Epithelial cell of esophagus (primary cell): ENCODE measurements around the gene FGF18.
"Not testable (repeated sequence)": the region's sequence is repeated elsewhere in the genome, so short reads cannot be mapped to it uniquely, and the experiment has no call there.

Experiments used
- DNase-seq: peaks from one replicate; pipeline ENCODE4 v3.0.0; 2010; ENCODE audit warnings: low read depth
- H3K4me3 ChIP-seq: 2 replicates; pipeline ENCODE4 v1.5.1; 2011; ENCODE audit warnings: mild to moderate bottlenecking, low read length, control low read depth
- CTCF ChIP-seq: IDR thresholded peaks from 2 replicates; pipeline ENCODE4 v1.5.1; 2011; ENCODE audit warnings: low read depth, mild to moderate bottlenecking, low read length, control low read depth, inconsistent platforms; ENCODE audit not compliant: insufficient read depth; ENCODE audit errors: missing control alignments

FGF18 gene

GRCh38 chr5:171405615-171406014 lies 13.8 kb upstream of the FGF18 start:
- H3K4me3 ChIP-seq: no peak overlapping the region
- peak; percentile 25 for DNase-seq
- peak; percentile 39 for TF ChIP-seq CTCF

- no peak for TF ChIP-seq CTCF
- H3K4me3 ChIP-seq: no peak overlapping the region
- DNase-seq: no peak
Measured at GRCh38 chr5:171407234-171407633, 12.2 kb upstream of the FGF18 start.

- no peak overlapping the region for H3K4me3 ChIP-seq
- no peak for DNase-seq
- TF ChIP-seq CTCF: no peak
Measured at GRCh38 chr5:171409164-171410136, 10.0 kb upstream of the FGF18 start.

- DNase-seq: no peak
- TF ChIP-seq CTCF: no peak
- no peak overlapping the region for H3K4me3 ChIP-seq
Measured at GRCh38 chr5:171410181-171410580, 9.3 kb upstream of the FGF18 start.

- DNase-seq: no peak
Measured at GRCh38 chr5:171412186-171412585, 7.3 kb upstream of the FGF18 start.

GRCh38 chr5:171413153-171413910 lies 6.1 kb upstream of the FGF18 start:
- H3K4me3 ChIP-seq: no peak overlapping the region
- TF ChIP-seq CTCF: no peak
- no peak for DNase-seq

More at GRCh38 chr5:171412186-171412585, 7.3 kb upstream of the FGF18 start:
- no peak overlapping the region for H3K4me3 ChIP-seq
- no peak for TF ChIP-seq CTCF

- H3K4me3 ChIP-seq, DNase-seq: not testable (repeated sequence)
Measured at GRCh38 chr5:171413993-171414392, 5.5 kb upstream of the FGF18 start.
